ENCODE results near the gene SUN1. TPM values are rescaled to one million over a fixed set of nuclear protein-coding genes. Genes with fewer than 3 reads are reported as not detected.
"Not testable (repeated sequence)": the region's sequence is repeated elsewhere in the genome, so short reads cannot be mapped to it uniquely, and the experiment has no call there.

Gene SUN1
- total RNA-seq, 1 donor from 2014 or later: 186 TPM

GRCh38 chr7:868189-868486 is 35.9 kb downstream of the SUN1 start:
- intact Hi-C loops (cut with micrococcal nuclease): no loop called here
- no peak for ATAC-seq
- DNase-seq: no peak

- ATAC-seq (no peak), DNase-seq (no peak)
- intact Hi-C loops (cut with micrococcal nuclease): no loop called here
Measured at GRCh38 chr7:869348-869747, 37.1 kb downstream of the SUN1 start.

GRCh38 chr7:871900-872537 is 39.7 kb downstream of the SUN1 start:
- DNase-seq (no peak), ATAC-seq (no peak)
- intact Hi-C loops (cut with micrococcal nuclease): loop anchor here (10.0 kb wide), 2 partner anchors 47 to 87 kb away; no protein-coding TSS in a partner anchor

GRCh38 chr7:872685-873084 is 40.4 kb downstream of the SUN1 start:
- not testable (repeated sequence) for ATAC-seq
- intact Hi-C loops (cut with micrococcal nuclease): loop anchor here (10.0 kb wide), 2 partner anchors 48 to 88 kb away; no protein-coding TSS in a partner anchor

GRCh38 chr7:873367-874002 is 41.2 kb downstream of the SUN1 start:
- intact Hi-C loops (cut with micrococcal nuclease): loop anchor here (10.0 kb wide), 2 partner anchors 49 to 89 kb away; no protein-coding TSS in a partner anchor
- ATAC-seq (peak; percentile 33), DNase-seq (peak; percentile 88)

More at GRCh38 chr7:872685-873084, 40.4 kb downstream of the SUN1 start:
- DNase-seq: not testable (repeated sequence)

GRCh38 chr7:874031-874749 is 41.9 kb downstream of the SUN1 start:
- intact Hi-C loops (cut with micrococcal nuclease): loop anchor here (10.0 kb wide), 2 partner anchors 49 to 89 kb away; no protein-coding TSS in a partner anchor
- no peak for ATAC-seq
- no peak for DNase-seq

GRCh38 chr7:875051-875450 is 42.8 kb downstream of the SUN1 start:
- no peak for DNase-seq
- no peak for ATAC-seq
- intact Hi-C loops (cut with micrococcal nuclease): loop anchor here (10.0 kb wide), 2 partner anchors 50 to 90 kb away; no protein-coding TSS in a partner anchor

- DNase-seq (no peak), ATAC-seq (no peak)
- intact Hi-C loops (cut with micrococcal nuclease): loop anchor here (10.0 kb wide), 2 partner anchors 51 to 91 kb away; no protein-coding TSS in a partner anchor
Measured at GRCh38 chr7:875476-876076, 43.3 kb downstream of the SUN1 start.

GRCh38 chr7:876077-876971 is 44.0 kb downstream of the SUN1 start, which contains the start of gene GET4:
TSS of gene GET4 (plus strand) at chr7:876554. CDS start at chr7:876646, 92 bp downstream.
- intact Hi-C loops (cut with micrococcal nuclease): loop anchor here (10.0 kb wide), 2 partner anchors 52 to 92 kb away; no protein-coding TSS in a partner anchor
- DNase-seq (peak; percentile 98), ATAC-seq (peak; percentile 80)

GRCh38 chr7:876972-877311 is 44.7 kb downstream of the SUN1 start:
- ATAC-seq: peak; percentile 2
- no peak for DNase-seq
- intact Hi-C loops (cut with micrococcal nuclease): loop anchor here (10.0 kb wide), 2 partner anchors 52 to 92 kb away; no protein-coding TSS in a partner anchor

GRCh38 chr7:877312-878232 is 45.3 kb downstream of the SUN1 start:
- ATAC-seq (no peak), DNase-seq (no peak)
- intact Hi-C loops (cut with micrococcal nuclease): loop anchor here (10.0 kb wide), 2 partner anchors 53 to 93 kb away; no protein-coding TSS in a partner anchor

- ATAC-seq (no peak), DNase-seq (peak; percentile 32)
- intact Hi-C loops (cut with micrococcal nuclease): loop anchor here (10.0 kb wide), 2 partner anchors 54 to 94 kb away; no protein-coding TSS in a partner anchor
Measured at GRCh38 chr7:879093-879492, 46.8 kb downstream of the SUN1 start.

- no peak for DNase-seq
- ATAC-seq: no peak
- intact Hi-C loops (cut with micrococcal nuclease): loop anchor here (10.0 kb wide), 2 partner anchors 55 to 95 kb away; no protein-coding TSS in a partner anchor
Measured at GRCh38 chr7:879706-880105, 47.4 kb downstream of the SUN1 start.

- DNase-seq (peak; percentile 48), ATAC-seq (no peak)
- intact Hi-C loops (cut with micrococcal nuclease): no loop called here
Measured at GRCh38 chr7:880450-880849, 48.2 kb downstream of the SUN1 start.

- no peak for ATAC-seq
- intact Hi-C loops (cut with micrococcal nuclease): no loop called here
- no peak for DNase-seq
Measured at GRCh38 chr7:881441-882234, 49.4 kb downstream of the SUN1 start.

- ATAC-seq: no peak
- intact Hi-C loops (cut with micrococcal nuclease): no loop called here
- DNase-seq: peak; percentile 15
Measured at GRCh38 chr7:882336-883035, 50.2 kb downstream of the SUN1 start.

Data from left ventricle myocardium superior (tissue), 1 donor.